Spleen (tissue), 11 donors: ENCODE measurements around the gene TMEM232. TPM values are rescaled to one million over a fixed set of nuclear protein-coding genes. Genes with fewer than 3 reads are reported as not detected.

Source experiments
- DNase-seq: peaks from one replicate; pipeline ENCODE4 v3.0.0-alpha.2; 2020
- H3K27ac ChIP-seq, 8 donors: fragments of 200-600 bp; sonication (generic) in 7 of 8; 1 replicate in 4 of 8; 2 replicates in 4 of 8; pipeline versions ENCODE4 v1.5.0 to v1.8.0; 2016 to 2021; ENCODE audit warnings: inconsistent platforms in 4 of 8, mild to moderate bottlenecking in 4 of 8, moderate library complexity in 1 of 8
- H3K27me3 ChIP-seq, 7 donors: fragments of 200-600 bp; sonication (generic) in 6 of 7; replicated peaks in 1 of 7; 1 replicate in 4 of 7; 2 replicates in 3 of 7; pipeline versions ENCODE4 v1.5.0 to v1.8.0; 2016 to 2021; ENCODE audit warnings: inconsistent platforms in 3 of 7, mild to moderate bottlenecking in 1 of 7
- H3K36me3 ChIP-seq, 6 donors: fragments of 200-600 bp; sonication (generic) in 5 of 6; 1 replicate in 4 of 6; 2 replicates in 2 of 6; pipeline versions ENCODE4 v1.5.0 to v1.8.0; 2016 to 2021; ENCODE audit warnings: inconsistent platforms in 2 of 6
- H3K4me1 ChIP-seq, 6 donors: fragments of 200-600 bp; sonication (generic) in 5 of 6; 1 replicate in 3 of 6; 2 replicates in 3 of 6; pipeline versions ENCODE4 v1.5.0 to v1.8.0; 2016 to 2021; ENCODE audit warnings: inconsistent platforms in 3 of 6
- H3K4me3 ChIP-seq, 8 donors: fragments of 200-600 bp; sonication (generic) in 7 of 8; 1 replicate in 4 of 8; 2 replicates in 4 of 8; pipeline versions ENCODE4 v1.5.0 to v1.8.0; 2016 to 2021; ENCODE audit warnings: inconsistent platforms in 4 of 8, mild to moderate bottlenecking in 4 of 8, moderate library complexity in 2 of 8
- H3K9me3 ChIP-seq, 8 donors: fragments of 200-600 bp; sonication (generic) in 7 of 8; 1 replicate in 4 of 8; 2 replicates in 4 of 8; pipeline versions ENCODE4 v1.5.0 to v1.8.0; 2016 to 2021; ENCODE audit warnings: inconsistent platforms in 4 of 8
- POLR2A ChIP-seq, 3 donors: fragments of 450-650 bp; IDR thresholded peaks; one replicate each; pipeline ENCODE4 v1.5.1; 2017; ENCODE audit warnings: antibody characterized with exemption in 3 of 3, mild to moderate bottlenecking in 1 of 3
- POLR2AphosphoS5 ChIP-seq, 3 donors: sonication (generic); formaldehyde crosslinking; IDR thresholded peaks; one replicate each; pipeline ENCODE4 v1.5.1; 2017; ENCODE audit warnings: antibody characterized with exemption in 3 of 3
- WGBS, 5 donors: extraction: QIAGEN DNeasy Blood & Tissue Kit in 3 of 5; methylation state at CpG; one replicate each; pipeline versions ENCODE4 v1.1.5 to v1.1.7; 2013 to 2018; 5-methylcytosine and 5-hydroxymethylcytosine counted together
- intact Hi-C: fragments of 100-400 bp; cut with DNase I; formaldehyde crosslinking; loops from one replicate; pipeline ENCODE4 v1.15.0; 2023; ENCODE audit warnings: low total_unique reads
- polyA plus RNA-seq, 3 donors: library from polyadenylated mRNA; stranded (reverse); fragments of 200-250 nt; gene quantifications; one replicate each; pipeline ENCODE4 v1.2.1, GENCODE V29; 2013
- total RNA-seq, 7 donors: library from RNA; depleted of rRNA in 3 of 7; stranded (reverse); fragments of >200 nt in 3 of 7; fragmentation: NEBNext Ultra II Directional in 4 of 7; extraction: Animal tissue kit (Norgen Biotek cat#: 25700) in 4 of 7; gene quantifications; one replicate each; pipeline versions ENCODE4 v1.1.0 to v1.2.1, GENCODE V29; 2016 to 2021
- TF ChIP-seq, protein P1 (sequence below), 11 experiments: fragments of 200-600 bp in 7 of 11; fragments of 450-650 bp in 4 of 11; sonication (generic) in 4 of 11; IDR thresholded peaks in 8 of 11; conservative IDR thresholded peaks in 3 of 11; 1 replicate in 7 of 11; 2 replicates in 4 of 11; pipeline versions ENCODE4 v1.4.0 to v1.8.0; 2016 to 2021; ENCODE audit warnings: antibody characterized with exemption in 11 of 11, inconsistent platforms in 4 of 11, mild to moderate bottlenecking in 1 of 11
- donor health status: healthy with polysubstance abuse.
- donor health status: DM: no; HTN: no; CAD: no; lungs with moderate emphysema.
- donor health status: DM: no; HTN: no; CAD: no.
- donor health status: Bipolar disorder and iron deficiency.
- donor health status: healthy.
- donor health status: DM: no; HTN: no; CAD: no.
- donor health status: DM: yes; HTN: yes; CAD: no.

The TMEM232 gene
- total and polyA plus RNA-seq, 10 donors = 0.11 to 4.3 (median 2.6) TPM

DNA sequence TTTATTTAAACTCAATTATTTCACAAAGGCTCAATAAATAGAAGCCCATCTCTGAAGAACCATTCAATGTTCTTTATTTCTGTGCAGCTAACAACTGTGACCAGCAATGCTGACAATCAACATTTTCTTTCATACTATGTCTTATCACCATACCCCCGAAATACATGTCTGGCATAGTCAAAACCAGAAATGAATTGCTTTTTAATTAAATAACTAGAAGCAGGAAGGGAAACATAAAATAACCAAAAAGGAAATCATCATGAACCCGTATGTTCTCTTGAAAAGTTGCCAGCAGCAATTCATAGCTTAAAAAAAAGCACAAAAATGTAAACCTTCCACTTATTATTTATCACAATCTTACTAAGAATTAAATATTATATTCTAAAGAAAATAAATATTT, 212.4 kb downstream of the TMEM232 start:
- intact Hi-C loops = no loop called here
- H3K9me3 ChIP-seq = no peaks in the 10 kb centered on the region
- no peak overlapping the region for H3K27ac ChIP-seq
- no peaks in the 10 kb centered on the region for H3K4me1 ChIP-seq
- H3K36me3 ChIP-seq = no peaks in the 10 kb centered on the region
- TF ChIP-seq, protein P1, sequence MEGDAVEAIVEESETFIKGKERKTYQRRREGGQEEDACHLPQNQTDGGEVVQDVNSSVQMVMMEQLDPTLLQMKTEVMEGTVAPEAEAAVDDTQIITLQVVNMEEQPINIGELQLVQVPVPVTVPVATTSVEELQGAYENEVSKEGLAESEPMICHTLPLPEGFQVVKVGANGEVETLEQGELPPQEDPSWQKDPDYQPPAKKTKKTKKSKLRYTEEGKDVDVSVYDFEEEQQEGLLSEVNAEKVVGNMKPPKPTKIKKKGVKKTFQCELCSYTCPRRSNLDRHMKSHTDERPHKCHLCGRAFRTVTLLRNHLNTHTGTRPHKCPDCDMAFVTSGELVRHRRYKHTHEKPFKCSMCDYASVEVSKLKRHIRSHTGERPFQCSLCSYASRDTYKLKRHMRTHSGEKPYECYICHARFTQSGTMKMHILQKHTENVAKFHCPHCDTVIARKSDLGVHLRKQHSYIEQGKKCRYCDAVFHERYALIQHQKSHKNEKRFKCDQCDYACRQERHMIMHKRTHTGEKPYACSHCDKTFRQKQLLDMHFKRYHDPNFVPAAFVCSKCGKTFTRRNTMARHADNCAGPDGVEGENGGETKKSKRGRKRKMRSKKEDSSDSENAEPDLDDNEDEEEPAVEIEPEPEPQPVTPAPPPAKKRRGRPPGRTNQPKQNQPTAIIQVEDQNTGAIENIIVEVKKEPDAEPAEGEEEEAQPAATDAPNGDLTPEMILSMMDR (IDR thresholded peaks at IDR 0.05 in 8 of 11, conservative IDR thresholded peaks at IDR 0.05 in 3 of 11) = no peak
- TF ChIP-seq POLR2A (IDR thresholded peaks at IDR 0.05) (no peak), POLR2AphosphoS5 (IDR thresholded peaks at IDR 0.05) (no peak)
- H3K27me3 ChIP-seq = no peaks in the 10 kb centered on the region
- WGBS, 5 donors = 6 to 13% (median 8%) methylated on average over 2 of the region's 2 CpGs
- no peak for DNase-seq
- no peak overlapping the region for H3K4me3 ChIP-seq

DNA sequence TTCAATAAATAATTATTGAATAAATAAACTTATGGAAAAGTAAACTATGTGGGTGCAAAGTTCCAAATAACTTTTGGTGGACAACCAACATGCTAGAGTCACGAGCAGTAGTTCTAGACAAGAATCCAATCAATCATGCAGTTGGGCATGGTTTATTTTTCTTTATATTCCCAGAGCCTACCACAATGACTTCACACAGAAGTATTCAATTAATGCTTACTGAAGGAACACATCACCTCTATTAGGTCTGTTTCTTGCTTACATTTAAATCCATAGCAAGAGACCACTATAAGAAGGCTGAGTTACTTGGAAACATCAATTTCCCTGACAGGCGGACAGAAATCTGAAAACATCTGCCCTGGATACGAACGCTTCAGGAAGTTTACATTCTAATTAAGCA, 214.2 kb downstream of the TMEM232 start:
- intact Hi-C loops = no loop called here
- H3K4me1 ChIP-seq = no peaks in the 10 kb centered on the region
- H3K27ac ChIP-seq = no peak overlapping the region
- TF ChIP-seq, protein P1 (IDR thresholded peaks at IDR 0.05 in 8 of 11, conservative IDR thresholded peaks at IDR 0.05 in 3 of 11) = no peak
- TF ChIP-seq POLR2A (IDR thresholded peaks at IDR 0.05) (no peak), POLR2AphosphoS5 (IDR thresholded peaks at IDR 0.05) (no peak)
- no peak for DNase-seq
- no peaks in the 10 kb centered on the region for H3K9me3 ChIP-seq
- 74 to 87% (median 83%) methylated on average over 4 of the region's 4 CpGs for WGBS, 5 donors
- H3K27me3 ChIP-seq = no peaks in the 10 kb centered on the region
- H3K36me3 ChIP-seq = no peaks in the 10 kb centered on the region
- H3K4me3 ChIP-seq = no peak overlapping the region

DNA sequence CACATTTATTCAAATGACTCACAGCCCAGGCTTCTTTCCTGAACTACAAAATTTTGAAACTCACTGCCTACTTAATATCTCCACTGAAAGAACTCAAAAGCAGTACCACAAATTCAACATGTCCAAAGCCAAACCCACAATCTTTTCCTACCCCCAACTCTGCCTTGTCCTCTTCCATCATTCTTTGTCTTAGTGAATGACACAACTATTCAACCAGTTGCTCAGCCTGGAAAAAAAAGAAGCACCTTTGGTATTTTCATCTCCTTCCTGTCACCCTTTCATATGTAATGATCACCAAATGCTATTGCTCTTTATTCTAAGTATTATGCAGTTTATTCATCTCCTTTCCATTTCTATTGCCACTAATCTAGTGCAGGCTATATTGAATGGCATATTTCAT, 216.3 kb downstream of the TMEM232 start:
- intact Hi-C loops = no loop called here

DNA sequence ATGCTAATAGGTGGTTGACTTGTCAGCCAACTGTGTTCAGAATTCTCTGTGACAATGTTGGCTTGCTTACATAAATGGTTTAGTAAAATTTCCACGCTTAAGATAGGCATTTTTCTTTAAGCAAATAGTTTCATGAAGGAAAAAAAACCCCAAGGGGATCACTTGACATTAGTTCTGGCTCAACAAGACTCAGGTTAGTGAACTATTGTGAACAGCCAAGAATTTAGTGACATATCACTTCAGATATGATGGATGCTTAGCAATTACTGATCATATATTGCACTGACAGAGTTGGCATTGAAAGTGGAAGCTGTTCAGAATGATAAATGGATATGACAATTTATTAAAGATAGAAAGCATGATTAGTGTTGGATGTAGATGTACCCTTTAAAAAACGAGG, 218.5 kb downstream of the TMEM232 start:
- 43 to 65% (median 50%) methylated on average over 2 of the region's 2 CpGs for WGBS, 5 donors
- DNase-seq = no peak
- H3K9me3 ChIP-seq = no peaks in the 10 kb centered on the region
- H3K27ac ChIP-seq = no peak overlapping the region
- TF ChIP-seq, protein P1 (IDR thresholded peaks at IDR 0.05 in 8 of 11, conservative IDR thresholded peaks at IDR 0.05 in 3 of 11) = no peak
- TF ChIP-seq POLR2AphosphoS5 (IDR thresholded peaks at IDR 0.05) (no peak), POLR2A (IDR thresholded peaks at IDR 0.05) (no peak)
- no peaks in the 10 kb centered on the region for H3K27me3 ChIP-seq
- intact Hi-C loops = no loop called here
- H3K4me1 ChIP-seq = no peaks in the 10 kb centered on the region
- H3K4me3 ChIP-seq = no peak overlapping the region
- H3K36me3 ChIP-seq = no peaks in the 10 kb centered on the region

More for the DNA sequence above, 216.3 kb downstream of the TMEM232 start:
- no peak for TF ChIP-seq POLR2A (IDR thresholded peaks at IDR 0.05)
- TF ChIP-seq, protein P1 (IDR thresholded peaks at IDR 0.05 in 8 of 11, conservative IDR thresholded peaks at IDR 0.05 in 3 of 11) = no peak
- TF ChIP-seq POLR2AphosphoS5 (IDR thresholded peaks at IDR 0.05) = no peak
- no peaks in the 10 kb centered on the region for H3K4me1 ChIP-seq
- H3K27ac ChIP-seq = no peak overlapping the region
- H3K36me3 ChIP-seq = no peaks in the 10 kb centered on the region
- no peak for DNase-seq
- H3K9me3 ChIP-seq = no peaks in the 10 kb centered on the region
- H3K27me3 ChIP-seq = no peaks in the 10 kb centered on the region
- H3K4me3 ChIP-seq = no peak overlapping the region
